Lower leg skin (tissue), 4 donors: ENCODE results near the gene MEAF6. TPM values are rescaled to one million over a fixed set of nuclear protein-coding genes. Genes with fewer than 3 reads are reported as not detected.

Experiments
- DNase-seq, 2 donors: peaks; one replicate each; pipeline ENCODE4 v3.0.0-alpha.2; 2019; ENCODE audit warnings: low spot score in 2 of 2
- H3K4me3 ChIP-seq: fragments of 200-600 bp; sonication (generic); 2 replicates; pipeline ENCODE4 v1.5.1; 2017; ENCODE audit warnings: mild to moderate bottlenecking, low read depth; ENCODE audit not compliant: poor library complexity, severe bottlenecking
- CTCF ChIP-seq, 3 donors: fragments of 450-650 bp; IDR thresholded peaks; one replicate each; pipeline ENCODE4 v1.5.1; 2016; ENCODE audit warnings: antibody characterized with exemption in 3 of 3, mild to moderate bottlenecking in 3 of 3, moderate library complexity in 2 of 3
- POLR2A ChIP-seq, 2 donors: fragments of 450-650 bp; IDR thresholded peaks; one replicate each; pipeline ENCODE4 v1.6.1; 2016 to 2017; ENCODE audit warnings: antibody characterized with exemption in 2 of 2, mild to moderate bottlenecking in 1 of 2, moderate library complexity in 1 of 2
- WGBS, 2 donors: methylation state at CpG; one replicate each; pipeline ENCODE4 v1.1.5; 2018; 5-methylcytosine and 5-hydroxymethylcytosine counted together
- intact Hi-C: fragments of 100-400 bp; cut with DNase I; formaldehyde crosslinking; loops from one replicate; pipeline ENCODE4 v1.15.0; 2023; ENCODE audit warnings: low total_unique reads
- total RNA-seq, 4 donors: library from RNA; depleted of rRNA; stranded (reverse); fragments of >200 nt; gene quantifications; one replicate each; pipeline ENCODE4 v1.1.0, GENCODE V29; 2016

MEAF6 gene
- total RNA-seq, 4 donors from 2014 or later, result 55.7 to 94.2 (median 77.8) TPM

- 68 to 71% methylated on average over 7 of the region's 7 CpGs for WGBS, 2 donors
- no peak overlapping the region for H3K4me3 ChIP-seq
- TF ChIP-seq POLR2A (IDR thresholded peaks at IDR 0.05) (no peak), CTCF (IDR thresholded peaks at IDR 0.05) (no peak)
- DNase-seq, result peak in 1 of 2 donors; percentile 78
- intact Hi-C loops, result loop anchor here (5.0 kb wide), 1 partner anchor 32 kb away; no protein-coding TSS in a partner anchor
Measured at GRCh38 chr1:37484325-37485051, 30.1 kb downstream of the MEAF6 start.

GRCh38 chr1:37483785-37484184, 30.8 kb downstream of the MEAF6 start:
- peak in 1 of 2 donors; percentile 82 for DNase-seq
- WGBS, 2 donors, result 64 to 72% methylated on average over 15 of the region's 15 CpGs
- no peak for TF ChIP-seq POLR2A (IDR thresholded peaks at IDR 0.05)
- intact Hi-C loops, result no loop called here
- no peak overlapping the region for H3K4me3 ChIP-seq

DNA sequence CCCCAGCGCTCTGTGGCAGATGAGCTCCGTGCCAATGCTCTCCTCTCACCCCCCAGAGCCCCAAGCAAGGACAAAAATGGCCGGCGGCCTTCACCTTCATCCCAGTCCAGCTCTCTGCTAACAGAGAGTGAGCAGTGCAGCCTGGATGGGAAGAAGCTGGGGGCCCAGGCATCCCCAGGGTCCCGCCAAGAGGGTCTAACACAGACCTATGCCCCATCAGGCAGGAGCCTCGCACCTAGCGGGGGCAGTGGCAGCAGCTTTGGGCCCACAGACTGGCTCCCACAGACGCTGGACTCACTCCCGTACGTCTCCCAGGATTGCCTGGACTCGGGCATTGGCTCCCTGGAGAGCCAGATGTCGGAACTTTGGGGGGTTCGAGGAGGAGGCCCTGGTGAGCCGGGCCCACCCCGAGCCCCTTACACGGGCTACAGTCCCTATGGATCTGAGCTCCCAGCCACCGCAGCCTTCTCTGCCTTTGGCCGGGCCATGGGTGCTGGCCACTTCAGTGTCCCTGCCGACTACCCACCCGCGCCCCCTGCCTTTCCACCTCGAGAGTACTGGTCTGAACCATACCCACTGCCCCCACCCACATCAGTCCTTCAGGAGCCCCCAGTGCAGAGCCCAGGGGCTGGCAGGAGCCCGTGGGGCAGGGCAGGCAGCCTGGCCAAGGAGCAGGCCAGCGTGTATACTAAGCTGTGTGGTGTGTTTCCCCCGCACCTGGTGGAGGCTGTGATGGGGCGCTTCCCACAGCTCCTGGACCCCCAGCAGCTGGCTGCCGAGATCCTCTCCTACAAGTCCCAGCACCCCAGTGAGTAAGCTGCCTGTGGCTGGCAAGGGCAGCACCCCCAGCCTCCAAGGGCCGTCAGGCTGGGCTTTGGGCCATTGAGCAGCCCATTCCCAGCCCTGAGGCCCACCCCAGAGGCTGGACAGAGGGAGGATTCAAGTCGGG, 31.5 kb downstream of the MEAF6 start:
- intact Hi-C loops, result no loop called here
- no peak overlapping the region for H3K4me3 ChIP-seq
- 83 to 88% methylated on average over 18 to 24 of the region's 29 CpGs for WGBS, 2 donors
- DNase-seq, result peak in 1 of 2 donors; percentile 84
- no peak for TF ChIP-seq CTCF (IDR thresholded peaks at IDR 0.05)
- TF ChIP-seq POLR2A (IDR thresholded peaks at IDR 0.05), result no peak

GRCh38 chr1:37482004-37482785, 32.4 kb downstream of the MEAF6 start:
- H3K4me3 ChIP-seq, result no peak overlapping the region
- peak in 1 of 2 donors; percentile 82 for DNase-seq
- 86% methylated on average over 18 of the region's 18 CpGs for WGBS, 2 donors
- intact Hi-C loops, result no loop called here
- TF ChIP-seq CTCF (IDR thresholded peaks at IDR 0.05), result no peak
- no peak for TF ChIP-seq POLR2A (IDR thresholded peaks at IDR 0.05)

DNA sequence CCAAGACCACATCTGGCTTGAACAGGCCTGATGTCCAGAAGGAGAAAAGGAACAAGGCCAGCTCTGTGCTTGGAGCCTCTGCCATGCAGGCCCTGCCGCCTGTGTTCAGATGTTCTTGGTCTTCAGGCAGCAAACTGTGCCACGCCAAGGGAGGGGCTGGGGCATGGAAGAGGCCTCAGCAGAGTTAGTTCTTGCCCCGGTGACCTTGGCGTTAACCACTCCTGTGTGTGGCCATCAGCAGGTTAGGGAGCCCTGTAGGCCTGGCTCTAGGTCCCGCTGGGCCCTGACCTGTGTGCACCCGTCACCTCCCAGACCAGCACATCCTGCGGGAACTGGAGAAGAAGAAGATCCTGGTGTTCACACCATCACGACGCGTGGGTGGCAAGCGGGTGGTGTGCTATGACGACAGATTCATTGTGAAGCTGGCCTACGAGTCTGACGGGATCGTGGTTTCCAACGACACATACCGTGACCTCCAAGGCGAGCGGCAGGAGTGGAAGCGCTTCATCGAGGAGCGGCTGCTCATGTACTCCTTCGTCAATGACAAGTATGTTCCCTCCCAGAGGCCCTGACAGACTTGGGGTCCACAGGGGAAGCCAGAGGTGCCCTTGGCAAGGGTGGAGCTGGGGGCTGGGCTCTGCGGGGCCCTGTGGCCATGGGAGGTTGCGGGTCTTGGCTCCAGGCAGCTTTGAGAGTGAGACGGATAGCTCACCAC, 33.1 kb downstream of the MEAF6 start:
- DNase-seq, result peak in 1 of 2 donors; percentile 85
- WGBS, 2 donors, result 78 to 82% methylated on average over 26 of the region's 26 CpGs
- H3K4me3 ChIP-seq, result no peak overlapping the region
- intact Hi-C loops, result no loop called here
- TF ChIP-seq POLR2A (IDR thresholded peaks at IDR 0.05) (no peak), CTCF (IDR thresholded peaks at IDR 0.05) (no peak)
